Progenitor cell of endocrine pancreas (in vitro differentiated cells): ENCODE data around the gene MTF2. TPM values are rescaled to one million over a fixed set of nuclear protein-coding genes. Genes with fewer than 3 reads are reported as not detected.
A peak's percentile ranks its signal among the peaks of the same experiment; 100 is the strongest.

Experiments used
- DNase-seq: peaks from one replicate; pipeline ENCODE4 v3.0.0; 2021; ENCODE audit warnings: low spot score; ENCODE audit not compliant: unreplicated experiment
- H3K27ac Mint-ChIP-seq: 2 replicates; pipeline ENCODE4 v1.8.0; 2021; ENCODE audit warnings: mild to moderate bottlenecking, moderate library complexity, mixed read lengths
- H3K27me3 Mint-ChIP-seq: 2 replicates; pipeline ENCODE4 v1.8.0; 2021; ENCODE audit warnings: mixed read lengths
- H3K36me3 Mint-ChIP-seq: 2 replicates; pipeline ENCODE4 v1.8.0; 2022; ENCODE audit warnings: mixed read lengths; ENCODE audit not compliant: insufficient read depth
- H3K4me1 Mint-ChIP-seq: 2 replicates; pipeline ENCODE4 v1.8.0; 2021; ENCODE audit warnings: low read depth, mixed read lengths
- H3K4me3 Mint-ChIP-seq: 2 replicates; pipeline ENCODE4 v1.8.0; 2021; ENCODE audit warnings: low read depth, mild to moderate bottlenecking, moderate library complexity, mixed read lengths
- H3K9me3 Mint-ChIP-seq: 2 replicates; pipeline ENCODE4 v1.8.0; 2021; ENCODE audit warnings: low read depth, mixed read lengths
- CTCF ChIP-seq: fragments of 200-600 bp; sonication (generic); IDR thresholded peaks from one replicate; pipeline ENCODE4 v1.5.0; 2021; ENCODE audit warnings: antibody characterized with exemption, mild to moderate bottlenecking; ENCODE audit not compliant: unreplicated experiment
- total RNA-seq: library from RNA; stranded (reverse); gene quantifications from 2 replicates; pipeline ENCODE4 v1.2.1, GENCODE V29; 2021

MTF2 gene
- total RNA-seq, 1 donor from 2014 or later, result 89.4 TPM

GRCh38 chr1:93051961-93052360, 27.1 kb upstream of the MTF2 start:
- no peak overlapping the region for H3K27ac Mint-ChIP-seq
- no peaks in the 10 kb centered on the region for H3K4me1 Mint-ChIP-seq
- peaks cover 3% of the 10 kb centered on the region for H3K27me3 Mint-ChIP-seq
- DNase-seq, result no peak
- TF ChIP-seq CTCF, result no peak
- H3K36me3 Mint-ChIP-seq, result no peaks in the 10 kb centered on the region
- no peaks in the 10 kb centered on the region for H3K9me3 Mint-ChIP-seq
- no peak overlapping the region for H3K4me3 Mint-ChIP-seq

GRCh38 chr1:93056214-93056613, 22.9 kb upstream of the MTF2 start:
- H3K36me3 Mint-ChIP-seq, result no peaks in the 10 kb centered on the region
- peak; percentile 10 for TF ChIP-seq CTCF
- H3K9me3 Mint-ChIP-seq, result no peaks in the 10 kb centered on the region
- no peak overlapping the region for H3K27ac Mint-ChIP-seq
- DNase-seq, result peak; percentile 43
- H3K27me3 Mint-ChIP-seq, result peaks cover 10% of the 10 kb centered on the region
- no peaks in the 10 kb centered on the region for H3K4me1 Mint-ChIP-seq
- no peak overlapping the region for H3K4me3 Mint-ChIP-seq

- Mint-ChIP-seq H3K9me3 (no peaks in the 10 kb centered on the region), H3K4me1 (no peaks in the 10 kb centered on the region), H3K4me3 (no peak overlapping the region), H3K27ac (no peak overlapping the region), H3K27me3 (peaks cover 11% of the 10 kb centered on the region), H3K36me3 (no peaks in the 10 kb centered on the region)
- DNase-seq, result no peak
- TF ChIP-seq CTCF, result no peak
These were observed 22.4 kb upstream of the MTF2 start for GRCh38 chr1:93056649-93057048.

- no peak for DNase-seq
- Mint-ChIP-seq H3K36me3 (no peaks in the 10 kb centered on the region), H3K4me1 (no peaks in the 10 kb centered on the region), H3K27ac (no peak overlapping the region), H3K4me3 (no peak overlapping the region), H3K27me3 (peaks cover 15% of the 10 kb centered on the region), H3K9me3 (no peaks in the 10 kb centered on the region)
- peak; percentile 57 for TF ChIP-seq CTCF
These were observed 16.9 kb upstream of the MTF2 start for GRCh38 chr1:93061895-93062792.

- no peak for DNase-seq
- H3K27ac Mint-ChIP-seq, result no peak overlapping the region
- peaks cover 3% of the 10 kb centered on the region for H3K9me3 Mint-ChIP-seq
These were observed 2.8 kb upstream of the MTF2 start for GRCh38 chr1:93076268-93076667.

More at GRCh38 chr1:93076268-93076667, 2.8 kb upstream of the MTF2 start:
- Mint-ChIP-seq H3K4me1 (peaks cover 8% of the 10 kb centered on the region), H3K36me3 (no peaks in the 10 kb centered on the region), H3K27me3 (no peaks in the 10 kb centered on the region), H3K4me3 (no peak overlapping the region)
- no peak for TF ChIP-seq CTCF
